GM19099 (cell line): Measurements from ENCODE around the gene OR51A7.
"Not testable (repeated sequence)": the region's sequence is repeated elsewhere in the genome, so short reads cannot be mapped to it uniquely, and the experiment has no call there.

Source experiments
- POLR2A ChIP-seq: IDR thresholded peaks from 3 replicates; pipeline ENCODE4 v1.6.1; 2011; ENCODE audit warnings: low read depth; ENCODE audit not compliant: insufficient read length; ENCODE audit errors: extremely low read depth

OR51A7 gene

DNA sequence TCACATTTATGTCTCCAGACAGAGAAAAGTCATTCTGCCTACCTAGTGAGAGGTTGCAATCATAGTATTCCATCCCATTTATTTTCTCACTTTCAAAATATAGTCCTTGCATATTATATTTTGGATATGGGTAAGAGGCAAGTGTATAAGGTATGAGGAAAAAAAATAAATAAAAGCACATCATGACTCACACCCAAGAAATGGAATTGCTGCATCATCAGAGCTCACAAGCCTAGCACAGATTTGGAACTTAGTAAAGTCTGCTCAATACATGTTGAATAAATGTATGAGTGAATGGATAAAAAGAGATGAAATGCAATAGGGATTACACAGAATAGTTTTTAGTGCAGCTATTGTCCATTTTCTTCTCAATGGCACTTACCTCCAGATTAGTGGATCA lies 23.0 kb downstream of the OR51A7 start:
- TF ChIP-seq POLR2A, result no peak

DNA sequence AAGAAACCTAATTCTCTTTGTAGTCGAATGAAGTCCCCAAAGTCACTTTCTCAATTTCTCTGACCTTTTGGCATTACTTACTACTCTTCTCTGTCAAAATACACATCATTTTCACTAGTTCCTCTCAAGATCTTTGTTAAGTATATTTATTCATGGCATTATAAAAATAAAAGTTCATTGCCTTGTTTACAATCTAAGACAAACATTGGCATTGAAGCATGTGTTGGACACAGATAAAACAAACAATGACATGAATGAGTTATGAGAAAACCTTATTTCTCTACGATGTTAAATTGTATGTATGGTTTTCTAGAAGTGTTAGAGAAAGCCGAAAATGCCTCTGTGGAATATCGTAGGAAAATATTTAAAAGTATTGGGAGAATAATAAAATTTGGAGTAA lies 29.2 kb downstream of the OR51A7 start:
- no peak for TF ChIP-seq POLR2A

DNA sequence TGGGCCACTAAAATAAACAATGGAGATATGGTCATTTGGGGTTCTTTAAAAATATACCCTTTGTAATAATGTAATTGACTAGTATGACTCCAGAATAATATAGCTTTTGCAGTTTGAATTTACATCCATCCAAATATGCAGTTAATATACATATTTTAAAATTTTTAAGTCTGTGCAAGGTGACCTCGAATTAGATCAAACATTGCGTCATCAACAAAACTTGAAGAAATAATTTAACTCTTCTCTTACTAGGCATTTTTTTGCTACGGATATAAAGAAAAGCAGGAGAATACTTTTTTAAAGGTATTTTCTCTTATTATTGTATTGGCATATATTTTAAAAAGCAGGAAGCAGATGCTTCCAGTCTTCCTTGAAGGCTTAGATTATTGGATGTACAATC lies 33.2 kb downstream of the OR51A7 start:
- no peak for TF ChIP-seq POLR2A

GRCh38 chr11:4947505-4947904 lies 43.9 kb downstream of the OR51A7 start, which contains the start of gene OR51A4:
Gene OR51A4 (minus strand): TSS chr11:4947605. CDS start chr11:4947100, 505 bp downstream.
- no peak for TF ChIP-seq POLR2A

- not testable (repeated sequence) for TF ChIP-seq POLR2A
Observed at GRCh38 chr11:4955613-4956012, 52.0 kb downstream of the OR51A7 start, which contains the start of gene OR51A2. Gene OR51A2 (minus strand): TSS chr11:4955713. CDS start chr11:4955713, 0 bp downstream.

GRCh38 chr11:4957396-4957795 lies 53.8 kb downstream of the OR51A7 start:
- TF ChIP-seq POLR2A, result no peak
